ENCODE results near the gene DNASE1. TPM values are rescaled to one million over a fixed set of nuclear protein-coding genes. Genes with fewer than 3 reads are reported as not detected.

DNASE1 gene
- total RNA-seq, 1 experiment from 2014 or later = 63.3 TPM

DNA sequence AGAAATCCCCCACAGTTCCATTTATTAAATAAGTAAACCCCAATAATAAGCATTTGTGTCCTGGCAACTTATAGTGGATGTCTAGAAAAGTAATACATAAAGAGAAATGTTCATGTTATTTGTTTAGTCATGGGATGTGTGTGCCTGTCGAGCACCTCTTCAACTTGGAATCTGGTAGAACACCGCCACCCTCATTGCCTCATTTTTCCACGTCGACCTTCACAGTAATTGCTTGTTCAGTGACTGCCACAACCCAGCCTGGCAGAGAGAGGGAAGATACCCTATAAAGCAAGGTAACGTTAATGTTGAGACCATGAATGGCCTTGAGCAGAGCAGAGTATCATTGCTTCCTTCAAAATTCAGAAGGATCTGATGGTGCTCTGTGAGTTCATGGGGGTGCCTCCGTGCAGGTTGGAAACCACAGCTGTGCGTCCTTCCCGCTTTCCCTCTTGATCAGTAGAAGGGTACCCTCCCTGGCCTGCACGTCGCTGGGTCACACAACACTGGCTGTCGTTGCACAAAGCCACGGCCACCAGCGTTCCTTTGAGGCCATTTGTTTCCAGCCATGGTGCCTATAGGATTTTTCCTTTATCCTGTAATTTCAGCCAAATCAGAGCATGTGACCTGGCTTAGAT, 3.7 kb upstream of the DNASE1 start:
- Histone ChIP-seq H3K27ac (no peak overlapping the region), H3K4me2 (no peak overlapping the region), H4K20me1 (ENCODE audit: insufficient read depth) (peaks cover 15% of the 10 kb centered on the region; the same call in 1 of the 2 replicates), H3K9me3 (ENCODE audit: insufficient read depth, low read depth) (no peaks in the 10 kb centered on the region), H3K79me2 (ENCODE audit: low read depth) (no peaks in the 10 kb centered on the region), H3K36me3 (ENCODE audit: low read depth) (peaks cover 11% of the 10 kb centered on the region; the same call in 1 of the 2 replicates), H3K27me3 (ENCODE audit: insufficient read depth, low read depth) (no peaks in the 10 kb centered on the region), H3F3A (ENCODE audit: insufficient read depth, low read depth) (peaks cover 38% of the 10 kb centered on the region), H2AFZ (no peak overlapping the region), H3K4me3 (no peak overlapping the region), H3K4me1 (replicated peaks; ENCODE audit: insufficient read depth) (peaks cover 19% of the 10 kb centered on the region), H3K9me2 (ENCODE audit: insufficient read depth) (no peaks in the 10 kb centered on the region)
- no TSS peak for BruUV-seq (replicated peaks)
- ChIA-PET CTCF (no interaction called here), POLR2A (ENCODE audit: unreplicated experiment) (no interaction called here)
- intact Hi-C loops (cut with micrococcal nuclease; ENCODE audit: unreplicated experiment) = no loop called here
- no peak for DNase-seq
- TF ChIP-seq, protein P1, sequence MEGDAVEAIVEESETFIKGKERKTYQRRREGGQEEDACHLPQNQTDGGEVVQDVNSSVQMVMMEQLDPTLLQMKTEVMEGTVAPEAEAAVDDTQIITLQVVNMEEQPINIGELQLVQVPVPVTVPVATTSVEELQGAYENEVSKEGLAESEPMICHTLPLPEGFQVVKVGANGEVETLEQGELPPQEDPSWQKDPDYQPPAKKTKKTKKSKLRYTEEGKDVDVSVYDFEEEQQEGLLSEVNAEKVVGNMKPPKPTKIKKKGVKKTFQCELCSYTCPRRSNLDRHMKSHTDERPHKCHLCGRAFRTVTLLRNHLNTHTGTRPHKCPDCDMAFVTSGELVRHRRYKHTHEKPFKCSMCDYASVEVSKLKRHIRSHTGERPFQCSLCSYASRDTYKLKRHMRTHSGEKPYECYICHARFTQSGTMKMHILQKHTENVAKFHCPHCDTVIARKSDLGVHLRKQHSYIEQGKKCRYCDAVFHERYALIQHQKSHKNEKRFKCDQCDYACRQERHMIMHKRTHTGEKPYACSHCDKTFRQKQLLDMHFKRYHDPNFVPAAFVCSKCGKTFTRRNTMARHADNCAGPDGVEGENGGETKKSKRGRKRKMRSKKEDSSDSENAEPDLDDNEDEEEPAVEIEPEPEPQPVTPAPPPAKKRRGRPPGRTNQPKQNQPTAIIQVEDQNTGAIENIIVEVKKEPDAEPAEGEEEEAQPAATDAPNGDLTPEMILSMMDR (conservative IDR thresholded peaks at IDR 0.05) = no peak
- no peak for TF ChIP-seq EZH2 (IDR thresholded peaks at IDR 0.05; ENCODE audit: low read depth)

DNA sequence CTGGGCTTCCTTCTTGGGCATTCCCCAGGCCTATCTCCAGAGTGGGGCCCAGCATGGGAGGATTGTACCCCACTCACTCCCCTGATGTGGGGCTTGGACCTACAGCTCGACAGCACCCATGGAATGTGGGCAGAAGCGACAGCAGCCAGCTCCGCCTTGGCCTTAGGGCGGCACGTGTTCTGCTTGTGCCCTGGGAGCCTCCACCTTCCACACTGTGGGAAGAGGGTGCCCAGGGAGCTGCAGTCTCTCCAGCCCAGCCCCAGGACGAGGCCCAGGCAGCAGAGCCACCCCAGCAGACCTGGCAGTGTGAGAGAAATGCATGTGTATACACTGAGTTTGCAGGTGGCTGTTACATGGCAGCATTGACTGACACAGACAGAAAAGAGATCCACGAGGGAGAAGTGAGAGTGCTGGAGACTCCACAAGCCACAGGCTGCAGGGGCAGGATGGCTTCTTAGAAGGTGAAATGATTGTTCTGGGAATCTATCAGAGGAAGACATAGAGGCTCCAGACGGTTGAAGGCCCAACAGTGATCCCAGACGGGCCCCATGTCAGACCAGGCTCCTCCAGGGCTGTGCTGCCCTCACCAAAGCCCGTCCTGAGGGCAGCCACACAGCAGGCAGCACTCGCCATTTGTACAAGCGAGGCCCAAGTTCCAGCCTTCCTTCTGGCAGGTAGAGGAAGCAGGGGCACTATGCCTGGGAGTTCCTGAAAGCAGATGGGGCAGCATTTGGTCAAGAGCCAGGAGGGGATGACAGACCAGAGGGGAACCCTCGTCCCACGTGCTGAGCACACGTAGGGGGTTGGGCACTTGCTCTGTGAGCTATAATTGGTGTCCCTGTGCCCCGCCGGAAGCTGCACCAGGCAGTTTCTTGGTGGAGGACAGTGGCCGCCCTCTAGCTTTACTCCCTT, 2.8 kb upstream of the DNASE1 start:
- H4K20me1 ChIP-seq (ENCODE audit: insufficient read depth) = peaks cover 13% of the 10 kb centered on the region; the same call in 1 of the 2 replicates
- no peak overlapping the region for H2AFZ ChIP-seq
- H3K9me3 ChIP-seq (ENCODE audit: insufficient read depth, low read depth) = no peaks in the 10 kb centered on the region
- no TSS peak for BruUV-seq (replicated peaks)
- no peaks in the 10 kb centered on the region for H3K9me2 ChIP-seq (ENCODE audit: insufficient read depth)
- CTCF ChIA-PET = no interaction called here
- POLR2A ChIA-PET (ENCODE audit: unreplicated experiment) = no interaction called here
- intact Hi-C loops (cut with micrococcal nuclease; ENCODE audit: unreplicated experiment) = no loop called here
- no peak overlapping the region for H3K4me2 ChIP-seq
- peaks cover 31% of the 10 kb centered on the region for H3F3A ChIP-seq (ENCODE audit: insufficient read depth, low read depth)
- TF ChIP-seq, protein P1 (conservative IDR thresholded peaks at IDR 0.05) = no peak
- no peak for TF ChIP-seq EZH2 (IDR thresholded peaks at IDR 0.05; ENCODE audit: low read depth)
- H3K36me3 ChIP-seq (ENCODE audit: low read depth) = peaks cover 13% of the 10 kb centered on the region; the same call in 1 of the 2 replicates
- no peak overlapping the region for H3K4me3 ChIP-seq
- H3K27me3 ChIP-seq (ENCODE audit: insufficient read depth, low read depth) = no peaks in the 10 kb centered on the region
- no peak overlapping the region for H3K27ac ChIP-seq
- no peak for DNase-seq
- peaks cover 13% of the 10 kb centered on the region for H3K4me1 ChIP-seq (replicated peaks; ENCODE audit: insufficient read depth)
- H3K79me2 ChIP-seq (ENCODE audit: low read depth) = no peaks in the 10 kb centered on the region

DNA sequence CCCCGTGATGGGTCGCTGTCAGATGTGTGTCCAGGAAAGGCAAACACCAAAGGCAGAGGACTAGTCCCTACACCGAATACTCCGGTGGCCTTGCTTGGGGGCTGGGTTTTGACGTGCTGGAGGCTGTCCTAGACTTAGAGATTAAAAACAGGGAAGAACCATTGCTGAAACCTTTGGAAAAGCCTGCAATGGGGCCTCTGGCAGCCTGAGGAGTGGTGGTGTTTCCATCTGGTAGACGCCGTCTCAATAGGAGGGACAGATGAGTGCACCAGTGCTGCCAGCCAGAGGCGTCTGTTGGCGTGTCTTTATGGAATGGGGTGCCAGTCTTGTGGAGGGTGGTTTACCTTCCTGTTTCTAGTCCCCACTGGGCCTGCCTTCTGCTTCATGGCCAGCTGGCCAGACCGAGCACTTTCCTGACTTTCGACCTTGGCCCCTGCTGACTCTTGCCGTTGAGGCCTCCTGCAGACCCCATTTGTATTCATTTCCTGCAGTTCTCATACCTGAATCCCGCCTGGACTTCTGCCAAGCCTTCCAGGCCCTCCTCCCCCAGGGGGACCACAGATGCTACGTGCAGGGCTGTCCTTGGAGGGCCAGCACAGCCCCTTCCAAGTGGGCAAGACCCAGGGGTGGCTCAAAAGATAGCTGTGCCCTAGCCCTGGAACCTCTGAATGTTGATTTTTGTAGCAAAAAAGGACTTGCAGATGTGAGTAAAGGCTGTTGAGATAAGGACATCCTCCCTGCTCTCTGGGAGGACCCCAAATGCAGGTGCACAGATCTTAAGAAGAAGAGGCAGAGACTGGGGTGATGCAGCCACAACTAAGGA, 1.9 kb upstream of the DNASE1 start:
- Histone ChIP-seq H3F3A (ENCODE audit: insufficient read depth, low read depth) (peaks cover 22% of the 10 kb centered on the region), H3K9me3 (ENCODE audit: insufficient read depth, low read depth) (no peaks in the 10 kb centered on the region), H3K27ac (no peak overlapping the region), H3K4me3 (no peak overlapping the region), H3K4me1 (replicated peaks; ENCODE audit: insufficient read depth) (peaks cover 4% of the 10 kb centered on the region), H4K20me1 (ENCODE audit: insufficient read depth) (peaks cover 10% of the 10 kb centered on the region; the same call in 1 of the 2 replicates), H3K79me2 (ENCODE audit: low read depth) (no peaks in the 10 kb centered on the region), H3K36me3 (ENCODE audit: low read depth) (peaks cover 19% of the 10 kb centered on the region; the same call in 1 of the 2 replicates), H3K27me3 (ENCODE audit: insufficient read depth, low read depth) (no peaks in the 10 kb centered on the region), H3K9me2 (ENCODE audit: insufficient read depth) (no peaks in the 10 kb centered on the region), H2AFZ (no peak overlapping the region), H3K4me2 (no peak overlapping the region)
- POLR2A ChIA-PET (ENCODE audit: unreplicated experiment) = no interaction called here
- intact Hi-C loops (cut with micrococcal nuclease; ENCODE audit: unreplicated experiment) = no loop called here
- CTCF ChIA-PET = no interaction called here
- TF ChIP-seq, protein P1 (conservative IDR thresholded peaks at IDR 0.05) = no peak
- TF ChIP-seq EZH2 (IDR thresholded peaks at IDR 0.05; ENCODE audit: low read depth) = no peak
- BruUV-seq (replicated peaks) = no TSS peak
- no peak for DNase-seq
